GM19463 (cell line): Measurements from ENCODE around the gene MRPL3.

ENCODE experiments used
- ATAC-seq: cut with Tn5 transposase; IDR thresholded peaks from one replicate; pipeline ENCODE4 v1.9.1; 2021; ENCODE audit warnings: mild to moderate bottlenecking, moderate library complexity; ENCODE audit not compliant: unreplicated experiment

MRPL3 gene

GRCh38 chr3:131421301-131421700 lies 81.5 kb downstream of the MRPL3 start:
- no peak for ATAC-seq

GRCh38 chr3:131417751-131418150 lies 85.0 kb downstream of the MRPL3 start:
- no peak for ATAC-seq
